Heart left ventricle (tissue), 16 donors: ENCODE measurements around the gene MYH3. TPM values are rescaled to one million over a fixed set of nuclear protein-coding genes. Genes with fewer than 3 reads are reported as not detected.

ENCODE experiments used
- ATAC-seq, 4 donors: fragments of 200-7000 bp; cut with Tn5 transposase; one replicate each; pipeline ENCODE4 v1.9.1; 2020 to 2022; ENCODE audit warnings: moderate library complexity in 4 of 4, mild to moderate bottlenecking in 3 of 4, moderate number of reproducible peaks in 1 of 4
- DNase-seq, 5 donors: peaks; one replicate each; pipeline ENCODE4 v3.0.0-alpha.2; 2020
- H3K27ac ChIP-seq, 12 donors: fragments of 200-600 bp; sonication (generic) in 4 of 12; one replicate each; pipeline versions ENCODE4 v1.5.0 to v1.8.0; 2016 to 2022; ENCODE audit warnings: mild to moderate bottlenecking in 2 of 12
- H3K27me3 ChIP-seq, 9 donors: fragments of 200-600 bp; sonication (generic) in 2 of 9; one replicate each; pipeline versions ENCODE4 v1.5.1 to v1.8.0; 2016 to 2022; ENCODE audit warnings: mild to moderate bottlenecking in 3 of 9
- H3K36me3 ChIP-seq, 9 donors: fragments of 200-600 bp; sonication (generic) in 2 of 9; one replicate each; pipeline versions ENCODE4 v1.5.0 to v1.8.0; 2018 to 2022; ENCODE audit warnings: mild to moderate bottlenecking in 2 of 9
- H3K4me1 ChIP-seq, 12 donors: fragments of 200-600 bp; sonication (generic) in 4 of 12; one replicate each; pipeline versions ENCODE4 v1.5.0 to v1.8.0; 2016 to 2022; ENCODE audit warnings: mild to moderate bottlenecking in 3 of 12
- H3K4me3 ChIP-seq, 12 donors: fragments of 200-600 bp; sonication (generic) in 4 of 12; one replicate each; pipeline versions ENCODE4 v1.5.0 to v1.8.0; 2017 to 2022; ENCODE audit warnings: mild to moderate bottlenecking in 9 of 12, moderate library complexity in 4 of 12
- H3K9me3 ChIP-seq, 12 donors: fragments of 200-600 bp; sonication (generic) in 4 of 12; one replicate each; pipeline versions ENCODE4 v1.5.0 to v1.8.0; 2016 to 2022; ENCODE audit warnings: mild to moderate bottlenecking in 1 of 12
- POLR2A ChIP-seq, 2 donors: fragments of 450-650 bp; IDR thresholded peaks; one replicate each; pipeline ENCODE4 v1.6.1; 2017; ENCODE audit warnings: antibody characterized with exemption in 2 of 2, mild to moderate bottlenecking in 2 of 2, moderate library complexity in 2 of 2
- WGBS, 4 donors: extraction: QIAGEN DNeasy Blood & Tissue Kit in 2 of 4; methylation state at CpG; one replicate each; pipeline versions ENCODE4 v1.1.5 to v1.1.7; 2013 to 2018; 5-methylcytosine and 5-hydroxymethylcytosine counted together
- intact Hi-C, 10 donors: fragments of 100-400 bp; cut with DNase I; formaldehyde crosslinking; loops; one replicate each; pipeline versions ENCODE4 v1.11.1 to v1.14.2; 2022
- polyA plus RNA-seq, 2 donors: library from polyadenylated mRNA; stranded (reverse); fragments of 200-250 nt; gene quantifications; one replicate each; pipeline ENCODE4 v1.2.3, GENCODE V29; 2013
- total RNA-seq, 9 donors: library from RNA; depleted of rRNA in 2 of 9; stranded (reverse); fragments of >200 nt in 2 of 9; fragmentation: NEBNext Ultra II Directional in 3 of 9; extraction: Animal tissue kit (Norgen Biotek cat#: 25700) in 3 of 9; gene quantifications; one replicate each; pipeline versions ENCODE4 v1.1.0 to v1.2.4, GENCODE V29; 2016 to 2023
- TF ChIP-seq, protein P1 (sequence below), 12 donors: fragments of 200-600 bp; sonication (generic) in 4 of 12; IDR thresholded peaks; one replicate each; pipeline versions ENCODE4 v1.5.0 to v1.8.0; 2018 to 2022; ENCODE audit warnings: antibody characterized with exemption in 12 of 12, mild to moderate bottlenecking in 5 of 12
- donor health status: ischemic (EF 13 %, LVEDD 7.1; RV severe dilation, severe dysfunction).
- donor health status: healthy with polysubstance abuse.
- donor health status: DM: no; HTN: yes; CAD: no.
- donor health status: DM: no; HTN: no; CAD: no.
- donor health status: ischemic (EF 25% LVEDD 6.9; RV normal size, moderate dysfunction).
- donor health status: ischemic (EF 25% LVEDD 5.7; RV mildly dilated, moderate dysfunction).
- donor health status: healthy.
- donor health status: DM: yes; HTN: yes; CAD: no.
- donor health status: ischemic (EF 35%, LVEDD 5.7; RV mildly dilated, moderate dysfunction).
- donor health status: nonischemic (EF 11% LVEDD 7.7; RV severe dilation, severe dysfunction).
- donor health status: DM: yes; HTN: yes; CAD: no.
- donor health status: PGD.
- donor health status: ischemic (EF 29% LVEDD 5.4; RV normal size, mild dysfunction).
- donor health status: nonischemic (EF 23%, LVEDD 6.1; RV moderate dilation, normal function).

MYH3 gene
- total and polyA plus RNA-seq, 11 donors, result 0.13 to 1.8 (median 0.62) TPM

DNA sequence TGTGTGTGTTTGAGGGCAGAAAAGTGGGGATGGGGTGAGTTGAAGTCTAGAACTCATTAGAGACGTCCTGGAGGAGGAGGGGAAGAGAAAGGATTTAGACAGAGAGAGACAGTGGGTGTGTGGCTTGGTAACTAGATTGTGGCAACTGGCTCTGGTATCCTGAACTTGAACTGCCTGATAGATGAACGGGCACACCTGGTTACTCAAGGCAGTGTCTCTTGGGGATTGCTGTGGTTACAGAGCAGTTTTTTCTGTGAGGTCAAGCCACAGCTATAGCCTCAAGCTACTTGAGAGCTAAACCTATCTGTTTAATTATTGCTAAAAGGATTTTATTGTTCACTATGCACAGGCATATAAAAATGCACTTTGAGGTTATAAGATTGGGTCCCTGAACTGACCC is 77.8 kb downstream of the MYH3 start:
- 25 to 61% (median 54%) methylated on average over 2 of the region's 2 CpGs for WGBS, 4 donors
- H3K4me1 ChIP-seq, result no peaks in the 10 kb centered on the region
- H3K36me3 ChIP-seq, result no peaks in the 10 kb centered on the region
- ATAC-seq (no peak), DNase-seq (no peak)
- H3K9me3 ChIP-seq, result peaks cover 0 to 3% (median 0%) of the 10 kb centered on the region in 12 donors
- no peak overlapping the region for H3K27ac ChIP-seq
- TF ChIP-seq, protein P1, sequence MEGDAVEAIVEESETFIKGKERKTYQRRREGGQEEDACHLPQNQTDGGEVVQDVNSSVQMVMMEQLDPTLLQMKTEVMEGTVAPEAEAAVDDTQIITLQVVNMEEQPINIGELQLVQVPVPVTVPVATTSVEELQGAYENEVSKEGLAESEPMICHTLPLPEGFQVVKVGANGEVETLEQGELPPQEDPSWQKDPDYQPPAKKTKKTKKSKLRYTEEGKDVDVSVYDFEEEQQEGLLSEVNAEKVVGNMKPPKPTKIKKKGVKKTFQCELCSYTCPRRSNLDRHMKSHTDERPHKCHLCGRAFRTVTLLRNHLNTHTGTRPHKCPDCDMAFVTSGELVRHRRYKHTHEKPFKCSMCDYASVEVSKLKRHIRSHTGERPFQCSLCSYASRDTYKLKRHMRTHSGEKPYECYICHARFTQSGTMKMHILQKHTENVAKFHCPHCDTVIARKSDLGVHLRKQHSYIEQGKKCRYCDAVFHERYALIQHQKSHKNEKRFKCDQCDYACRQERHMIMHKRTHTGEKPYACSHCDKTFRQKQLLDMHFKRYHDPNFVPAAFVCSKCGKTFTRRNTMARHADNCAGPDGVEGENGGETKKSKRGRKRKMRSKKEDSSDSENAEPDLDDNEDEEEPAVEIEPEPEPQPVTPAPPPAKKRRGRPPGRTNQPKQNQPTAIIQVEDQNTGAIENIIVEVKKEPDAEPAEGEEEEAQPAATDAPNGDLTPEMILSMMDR (IDR thresholded peaks at IDR 0.05), result no peak
- TF ChIP-seq POLR2A (IDR thresholded peaks at IDR 0.05), result no peak
- no peak overlapping the region for H3K4me3 ChIP-seq
- no peaks in the 10 kb centered on the region for H3K27me3 ChIP-seq
- intact Hi-C loops, result no loop called here

Other genes with a start within 250 kb of the MYH3 start
- gene MYH8, start 235.4 kb downstream of the MYH3 start, total RNA-seq, result under 1 TPM in 1 of 9 donors, not detected in 8; 0.12 TPM
- gene MYH8, start 235.4 kb downstream of the MYH3 start, polyA plus RNA-seq, result not detected
- gene MYH4, start 187.8 kb downstream of the MYH3 start, total RNA-seq, result not detected
- gene MYH4, start 187.8 kb downstream of the MYH3 start, polyA plus RNA-seq, result not detected
- gene MYH1, start 138.8 kb downstream of the MYH3 start, total RNA-seq, result under 1 TPM in 2 of 9 donors, not detected in 7; 0.04 to 0.09 TPM
- not detected for gene MYH1, start 138.8 kb downstream of the MYH3 start, polyA plus RNA-seq
- gene MYH2, start 107.7 kb downstream of the MYH3 start, total RNA-seq, result under 1 TPM in 2 of 9 donors, not detected in 7; 0.07 to 0.40 TPM
- not detected for gene MYH2, start 107.7 kb downstream of the MYH3 start, polyA plus RNA-seq
- gene SCO1, start 40.2 kb upstream of the MYH3 start, total RNA-seq, result 10 to 100 TPM; 27.7 to 42.9 (median 31.4) TPM
- 10 to 100 TPM in 1 of 2 donors, 1 to 10 TPM in 1; 9.2 to 53.4 TPM for gene SCO1, start 40.2 kb upstream of the MYH3 start, polyA plus RNA-seq
- 1 to 10 TPM; 2.1 to 7.2 (median 4.6) TPM for gene ADPRM, start 40.3 kb upstream of the MYH3 start, total RNA-seq
- 1 to 10 TPM; 3.2 to 3.5 TPM for gene ADPRM, start 40.3 kb upstream of the MYH3 start, polyA plus RNA-seq
- 10 to 100 TPM in 1 of 9 donors, 1 to 10 TPM in 8; 3.8 to 13.9 (median 6.3) TPM for gene TMEM220, start 72.7 kb upstream of the MYH3 start, total RNA-seq
- 1 to 10 TPM; 3.2 to 8.3 TPM for gene TMEM220, start 72.7 kb upstream of the MYH3 start, polyA plus RNA-seq
- gene TMEM238L, start 146.8 kb upstream of the MYH3 start, total RNA-seq, result not detected
- gene TMEM238L, start 146.8 kb upstream of the MYH3 start, polyA plus RNA-seq, result not detected
- gene PIRT, start 180.8 kb upstream of the MYH3 start, total RNA-seq, result not detected
- not detected for gene PIRT, start 180.8 kb upstream of the MYH3 start, polyA plus RNA-seq